ENCODE measurements around the gene SIK3.

SIK3 gene

DNA sequence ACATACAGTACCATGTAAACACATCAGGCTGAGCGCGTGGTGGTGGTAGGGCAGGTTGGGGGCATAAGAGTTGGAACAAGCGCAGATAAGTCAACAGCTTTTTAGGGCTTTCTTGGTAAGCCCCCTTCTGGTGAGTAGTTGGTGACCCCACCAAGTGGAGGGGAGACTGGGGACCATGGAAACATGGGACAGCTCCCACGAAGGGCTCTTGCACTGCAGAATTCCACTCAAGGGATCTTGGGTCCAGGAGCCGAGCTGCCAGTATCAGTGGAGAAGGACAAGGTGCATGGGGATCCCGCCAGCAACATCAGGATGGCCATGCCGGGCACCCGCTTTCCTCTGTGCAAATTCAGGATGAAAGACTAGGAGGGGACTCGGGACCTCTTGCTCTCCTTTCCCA, 254.6 kb downstream of the SIK3 start:
- no peak overlapping the region for H3K9ac ChIP-seq (ENCODE audit: insufficient read length)
- TF ChIP-seq POLR2AphosphoS5 (IDR thresholded peaks at IDR 0.05; ENCODE audit: borderline replicate concordance, low read depth, low read length) = no peak
- peaks cover 42% of the 10 kb centered on the region for H3K36me3 ChIP-seq (ENCODE audit: insufficient read depth, low read length)
- DNase-seq (ENCODE audit: low read depth, low spot score) = no peak
- H3K9me3 ChIP-seq (ENCODE audit: low read depth, low read length) = no peaks in the 10 kb centered on the region
- H3K4me3 ChIP-seq = no peak overlapping the region
- H3K27ac ChIP-seq = no peak overlapping the region

DNA sequence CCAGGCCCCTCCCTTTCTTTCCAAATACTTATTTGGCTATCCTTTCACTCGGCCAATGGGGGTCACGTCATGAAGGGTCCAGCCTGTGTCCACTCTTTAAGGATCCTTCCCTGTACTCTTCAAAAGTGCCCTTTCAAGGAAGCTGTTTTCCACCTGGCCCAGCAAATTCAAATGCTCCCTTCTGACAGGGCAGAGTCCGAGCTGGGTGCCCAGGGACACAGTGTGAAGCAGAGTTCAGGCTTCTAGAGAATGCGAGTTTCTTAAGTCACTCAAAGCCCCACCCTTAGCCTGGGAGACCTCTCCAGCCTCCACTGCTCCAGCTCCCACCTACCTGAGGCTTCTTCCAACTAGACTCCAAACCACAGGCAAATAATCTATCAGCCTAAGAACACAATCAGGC, 255.3 kb downstream of the SIK3 start:
- TF ChIP-seq POLR2AphosphoS5 (IDR thresholded peaks at IDR 0.05; ENCODE audit: borderline replicate concordance, low read depth, low read length) (no peak), FOXP2 (optimal IDR thresholded peaks at IDR 0.05; ENCODE audit: control extremely low read depth, extremely low read length, insufficient read depth) (no peak), EZH2 (IDR thresholded peaks at IDR 0.05) (no peak)
- DNase-seq (ENCODE audit: low read depth, low spot score) = no peak
- no peak overlapping the region for H3K9ac ChIP-seq (ENCODE audit: insufficient read length)
- H3K27ac ChIP-seq = no peak overlapping the region
- no peak overlapping the region for H3K4me3 ChIP-seq
- no peaks in the 10 kb centered on the region for H3K9me3 ChIP-seq (ENCODE audit: low read depth, low read length)
- peaks cover 40% of the 10 kb centered on the region for H3K36me3 ChIP-seq (ENCODE audit: insufficient read depth, low read length)

DNA sequence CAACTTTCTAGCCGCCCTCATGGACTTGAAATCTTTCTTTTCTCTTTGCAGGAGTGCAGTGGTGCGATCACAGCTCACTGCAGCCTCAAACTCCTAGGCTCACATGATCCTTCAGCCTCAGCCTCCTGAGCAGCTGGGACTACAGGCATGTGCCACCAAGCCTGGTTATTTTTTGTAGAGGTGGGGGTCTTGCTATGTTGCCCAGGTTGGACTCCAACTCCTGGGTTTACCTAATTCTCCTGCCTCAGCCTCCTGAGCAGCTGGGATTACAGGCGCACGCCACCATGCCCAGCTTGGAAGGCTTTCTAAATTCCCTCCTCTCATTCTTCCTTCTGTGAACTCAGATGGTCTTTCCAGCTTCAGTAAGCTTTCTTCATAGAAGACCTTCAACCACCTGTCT, 256.1 kb downstream of the SIK3 start:
- TF ChIP-seq FOXP2 (optimal IDR thresholded peaks at IDR 0.05; ENCODE audit: control extremely low read depth, extremely low read length, insufficient read depth) (no peak), EZH2 (IDR thresholded peaks at IDR 0.05) (no peak), POLR2AphosphoS5 (IDR thresholded peaks at IDR 0.05; ENCODE audit: borderline replicate concordance, low read depth, low read length) (no peak)
- no peaks in the 10 kb centered on the region for H3K9me3 ChIP-seq (ENCODE audit: low read depth, low read length)
- peaks cover 33% of the 10 kb centered on the region for H3K36me3 ChIP-seq (ENCODE audit: insufficient read depth, low read length)
- H3K9ac ChIP-seq (ENCODE audit: insufficient read length) = no peak overlapping the region
- no peak overlapping the region for H3K27ac ChIP-seq
- H3K4me3 ChIP-seq = no peak overlapping the region
- DNase-seq (ENCODE audit: low read depth, low spot score) = no peak

DNA sequence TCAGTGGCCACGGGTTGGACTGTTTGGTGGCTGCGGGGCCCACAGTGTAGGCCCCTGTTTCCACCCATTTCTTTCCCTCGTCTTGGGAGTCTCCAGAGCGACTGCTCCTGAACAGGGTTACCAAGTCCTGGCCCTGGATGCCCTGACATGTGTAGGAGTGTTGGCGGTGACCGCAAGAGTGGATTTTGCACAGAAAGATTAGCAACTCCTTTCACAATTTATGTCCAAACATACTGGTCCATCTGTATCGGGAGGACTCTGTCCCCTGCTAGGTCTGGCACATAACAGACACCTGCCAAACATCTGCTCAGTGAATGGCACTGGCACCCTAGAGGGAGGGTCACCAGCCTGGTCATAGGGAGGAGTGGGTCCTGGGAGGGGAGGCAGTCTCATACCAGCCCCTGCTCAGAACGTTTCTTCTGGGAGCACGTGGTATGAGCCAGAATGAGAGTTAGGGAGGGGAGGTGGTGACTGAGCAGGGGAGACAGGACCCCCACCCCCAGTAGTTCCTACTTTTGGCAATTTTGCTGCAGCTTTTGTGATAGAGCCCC, 257.4 kb downstream of the SIK3 start:
- H3K27ac ChIP-seq = no peak overlapping the region
- H3K36me3 ChIP-seq (ENCODE audit: insufficient read depth, low read length) = peaks cover 20% of the 10 kb centered on the region
- H3K4me3 ChIP-seq = no peak overlapping the region
- no peak for DNase-seq (ENCODE audit: low read depth, low spot score)
- TF ChIP-seq POLR2AphosphoS5 (IDR thresholded peaks at IDR 0.05; ENCODE audit: borderline replicate concordance, low read depth, low read length) = no peak
- TF ChIP-seq FOXP2 (optimal IDR thresholded peaks at IDR 0.05; ENCODE audit: control extremely low read depth, extremely low read length, insufficient read depth) = no peak
- no peak for TF ChIP-seq EZH2 (IDR thresholded peaks at IDR 0.05)
- H3K9ac ChIP-seq (ENCODE audit: insufficient read length) = no peak overlapping the region
- no peaks in the 10 kb centered on the region for H3K9me3 ChIP-seq (ENCODE audit: low read depth, low read length)

DNA sequence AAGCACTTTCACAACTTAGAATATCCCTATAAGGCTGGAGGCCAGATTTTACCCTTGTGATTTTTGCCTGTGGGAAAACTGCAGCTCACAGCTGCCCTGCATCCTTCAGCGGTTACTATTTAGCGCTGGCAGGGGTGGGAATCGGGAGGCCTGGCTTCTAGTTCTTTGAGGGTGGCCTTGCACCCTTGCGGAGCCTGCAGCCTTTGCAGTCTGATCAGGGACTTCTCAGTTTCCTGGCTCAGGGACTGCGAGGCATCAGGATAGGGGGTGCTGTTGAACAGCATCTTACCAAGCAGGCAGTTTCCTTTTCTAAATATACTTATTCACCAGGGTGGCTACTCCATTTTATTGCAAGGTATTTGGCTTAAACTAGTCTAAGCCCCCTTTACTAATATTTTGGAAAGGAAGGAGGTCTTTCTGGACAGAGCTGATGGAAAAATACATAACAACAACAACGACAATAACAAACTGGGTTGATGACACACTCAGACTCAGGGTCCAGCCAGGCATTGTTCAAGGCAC, 257.9 kb downstream of the SIK3 start:
- TF ChIP-seq POLR2AphosphoS5 (IDR thresholded peaks at IDR 0.05; ENCODE audit: borderline replicate concordance, low read depth, low read length) (no peak), FOXP2 (optimal IDR thresholded peaks at IDR 0.05; ENCODE audit: control extremely low read depth, extremely low read length, insufficient read depth) (no peak), EZH2 (IDR thresholded peaks at IDR 0.05) (no peak)
- Histone ChIP-seq H3K9ac (ENCODE audit: insufficient read length) (no peak overlapping the region), H3K36me3 (ENCODE audit: insufficient read depth, low read length) (peaks cover 14% of the 10 kb centered on the region; the same call in 1 of the 2 replicates), H3K27ac (no peak overlapping the region), H3K9me3 (ENCODE audit: low read depth, low read length) (no peaks in the 10 kb centered on the region), H3K4me3 (no peak overlapping the region)
- no peak for DNase-seq (ENCODE audit: low read depth, low spot score)

DNA sequence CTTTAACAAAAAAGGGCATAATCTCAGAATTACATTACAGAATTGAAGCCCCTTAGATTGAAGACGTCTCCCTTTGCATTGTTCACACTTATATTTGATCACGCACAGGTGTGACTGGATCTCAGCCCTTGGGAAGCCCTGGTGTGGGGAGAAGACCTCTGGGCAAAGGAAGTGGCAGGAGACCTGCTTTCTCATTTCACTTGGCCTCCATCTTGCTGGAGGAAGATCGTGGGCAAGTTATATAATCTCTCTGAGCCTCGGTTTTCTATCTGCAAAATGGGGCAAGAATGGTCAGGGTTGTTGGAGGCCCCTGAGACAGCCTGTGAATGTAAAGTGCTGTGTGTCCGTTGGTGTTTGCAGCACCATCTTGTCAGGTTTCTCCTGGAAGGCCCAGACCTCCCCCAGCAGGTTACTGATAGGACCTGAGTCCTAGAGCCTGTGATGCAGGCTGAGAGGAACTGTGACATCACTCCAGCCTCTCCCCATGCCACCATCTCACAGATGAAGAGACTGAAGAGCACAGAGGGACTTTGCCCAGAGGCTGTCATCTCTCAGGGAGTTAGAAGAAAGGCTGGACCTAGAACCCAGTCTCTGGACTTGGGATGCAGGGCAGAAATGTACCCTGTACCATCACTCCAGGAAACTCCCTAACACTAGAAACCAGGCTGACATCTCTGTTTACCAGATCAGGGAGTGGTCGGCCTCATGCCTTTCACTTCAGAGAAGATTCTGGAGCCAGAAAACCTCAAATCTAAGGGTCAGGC, 259.7 kb downstream of the SIK3 start:
- Histone ChIP-seq H3K36me3 (ENCODE audit: insufficient read depth, low read length) (peaks cover 3% of the 10 kb centered on the region; the same call in 1 of the 2 replicates), H3K9me3 (ENCODE audit: low read depth, low read length) (no peaks in the 10 kb centered on the region), H3K9ac (ENCODE audit: insufficient read length) (no peak overlapping the region), H3K4me3 (no peak overlapping the region), H3K27ac (no peak overlapping the region)
- DNase-seq (ENCODE audit: low read depth, low spot score) = no peak
- TF ChIP-seq POLR2AphosphoS5 (IDR thresholded peaks at IDR 0.05; ENCODE audit: borderline replicate concordance, low read depth, low read length) (no peak), EZH2 (IDR thresholded peaks at IDR 0.05) (no peak), FOXP2 (optimal IDR thresholded peaks at IDR 0.05; ENCODE audit: control extremely low read depth, extremely low read length, insufficient read depth) (no peak)

DNA sequence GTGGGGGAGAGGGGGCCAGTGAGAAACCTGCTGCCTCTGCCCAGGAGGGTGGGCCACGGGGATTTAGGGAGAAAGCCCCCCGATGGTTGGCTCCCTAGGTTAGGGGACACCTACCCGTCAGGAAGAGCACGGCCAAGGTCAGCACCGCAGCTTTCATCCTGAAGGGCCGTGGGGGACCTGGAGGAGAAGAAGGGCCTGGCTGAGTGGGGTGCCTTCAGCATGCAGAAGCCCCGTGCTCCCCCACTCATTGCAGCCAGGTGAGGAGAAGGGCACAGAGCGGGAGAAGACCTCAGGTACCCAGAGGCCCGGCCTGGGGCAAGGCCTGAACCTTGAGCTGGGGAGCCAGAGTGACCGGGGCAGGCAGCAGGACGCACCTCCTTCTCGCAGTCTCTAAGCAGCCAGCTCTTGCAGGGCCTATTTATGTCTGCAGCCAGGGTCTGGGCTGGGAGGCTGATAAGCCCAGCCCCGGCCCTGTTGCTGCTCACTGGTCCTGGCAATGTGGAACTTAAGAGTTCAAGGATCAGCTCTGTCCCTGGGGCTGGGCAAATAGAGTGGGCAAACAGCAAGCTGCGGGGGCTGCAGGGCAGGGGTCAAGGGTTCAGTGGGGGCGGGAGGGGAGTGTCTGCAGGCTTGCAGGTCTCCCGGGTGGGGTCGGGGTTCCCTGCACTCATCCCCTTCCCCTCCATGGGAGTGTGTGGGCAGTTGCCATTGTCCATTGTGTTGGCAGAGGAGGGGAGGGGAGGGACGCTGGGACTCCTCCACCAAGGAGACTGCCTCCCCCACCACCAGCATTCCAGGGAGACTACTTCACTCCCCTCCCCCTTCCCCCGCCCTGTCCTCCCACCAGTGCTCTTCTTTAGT, 260.8 kb downstream of the SIK3 start, which contains the start of gene APOA1:
Gene APOA1 (minus strand): TSS at position 392 of the 861 bp plus-strand sequence. CDS start 235 bp downstream, at position 157.
- Histone ChIP-seq H3K9ac (ENCODE audit: insufficient read length) (no peak within 1 kb of the TSS), H3K27ac (no peak within 1 kb of the TSS), H3K4me3 (no peak within 1 kb of the TSS), H3K36me3 (ENCODE audit: insufficient read depth, low read length) (no peaks in the 10 kb centered on the region), H3K9me3 (ENCODE audit: low read depth, low read length) (no peaks in the 10 kb centered on the region)
- no peak for DNase-seq (ENCODE audit: low read depth, low spot score)
- TF ChIP-seq FOXP2 (optimal IDR thresholded peaks at IDR 0.05; ENCODE audit: control extremely low read depth, extremely low read length, insufficient read depth) = no peak
- no peak for TF ChIP-seq POLR2AphosphoS5 (IDR thresholded peaks at IDR 0.05; ENCODE audit: borderline replicate concordance, low read depth, low read length)
- no peak for TF ChIP-seq EZH2 (IDR thresholded peaks at IDR 0.05)

DNA sequence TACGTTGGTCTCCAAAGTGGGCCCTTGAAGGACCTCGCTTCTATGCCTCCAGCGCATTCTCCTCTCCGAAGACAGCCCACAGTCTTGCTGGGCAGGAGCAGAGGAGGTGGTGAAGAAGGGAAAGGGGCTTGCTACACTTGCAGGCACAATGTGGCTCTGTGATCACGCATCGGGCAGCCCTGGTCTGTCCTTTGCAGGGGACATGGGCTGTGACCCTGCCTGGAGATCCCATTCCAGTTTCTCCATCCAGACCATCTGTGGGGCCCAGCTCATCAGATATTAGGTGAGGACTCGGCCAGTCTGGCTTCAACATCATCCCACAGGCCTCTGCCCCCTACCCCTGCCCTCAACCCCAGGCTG, 261.6 kb downstream of the SIK3 start:
- TF ChIP-seq EZH2 (IDR thresholded peaks at IDR 0.05) = no peak
- no peak for TF ChIP-seq FOXP2 (optimal IDR thresholded peaks at IDR 0.05; ENCODE audit: control extremely low read depth, extremely low read length, insufficient read depth)
- no peak for TF ChIP-seq POLR2AphosphoS5 (IDR thresholded peaks at IDR 0.05; ENCODE audit: borderline replicate concordance, low read depth, low read length)
- H3K4me3 ChIP-seq = no peak overlapping the region
- no peak overlapping the region for H3K9ac ChIP-seq (ENCODE audit: insufficient read length)
- H3K9me3 ChIP-seq (ENCODE audit: low read depth, low read length) = no peaks in the 10 kb centered on the region
- H3K27ac ChIP-seq = no peak overlapping the region
- no peak for DNase-seq (ENCODE audit: low read depth, low spot score)
- no peaks in the 10 kb centered on the region for H3K36me3 ChIP-seq (ENCODE audit: insufficient read depth, low read length)

Measured in SK-N-MC (cell line).